Measurements from ENCODE around the gene CFAP74. TPM values are rescaled to one million over a fixed set of nuclear protein-coding genes. Genes with fewer than 3 reads are reported as not detected.
A peak's percentile ranks its signal among the peaks of the same experiment; 100 is the strongest.

CFAP74 gene
- total and polyA plus RNA-seq, 9 of the 15 experiments (the other 6 are each of a cell fraction or from before 2014, with no cell fraction given), result 0.03 to 0.15 (median 0.05) TPM; not detected in 6

GRCh38 chr1:2004856-2005255 lies 1.3 kb upstream of the CFAP74 start:
- H3K79me2 ChIP-seq (ENCODE audit: control insufficient read depth, insufficient read depth, low read length), result no peaks in the 10 kb centered on the region
- H4K20me1 ChIP-seq (replicated peaks; ENCODE audit: control insufficient read depth, insufficient read depth, low read length), result no peaks in the 10 kb centered on the region; the same call in 1 of the 2 replicates
- ATAC-seq (no peak), FAIRE-seq (no peak), DNase-seq (ENCODE audit: extremely low read depth in 1 of 4, low spot score in 3 of 4) (no peak)
- H2AFZ ChIP-seq (ENCODE audit: low read depth, low read length), result no peak overlapping the region
- 13% methylated on average over 21 of the region's 21 CpGs for WGBS (ENCODE audit: insufficient coverage, low coverage, missing lambda C conversion rate)
- H3K4me3 ChIP-seq, result no peak overlapping the region
- CTCF ChIA-PET (ENCODE audit: low intra/inter-chr PET ratio), result no interaction called here
- BruUV-seq (replicated peaks), result no TSS peak
- peaks cover 6 to 13% of the 10 kb centered on the region in 2 experiments for H3K4me1 ChIP-seq (replicated peaks in 1 of 2; ENCODE audit: control insufficient read depth in 2 of 2, insufficient read depth in 2 of 2, low read length in 2 of 2)
- H3K9me3 ChIP-seq (replicated peaks; ENCODE audit: control insufficient read depth, insufficient read depth, low read depth, low read length), result no peaks in the 10 kb centered on the region
- peaks cover 44 to 77% of the 10 kb centered on the region in 2 experiments for H3K27me3 ChIP-seq (ENCODE audit: control insufficient read depth in 2 of 2, insufficient read depth in 2 of 2, low read length in 2 of 2)
- in situ Hi-C loops (cut with MboI), result no loop called here
- H3K4me2 ChIP-seq (ENCODE audit: insufficient read depth, low read length), result no peak overlapping the region
- POLR2A ChIA-PET, result no interaction called here
- H3K27ac ChIP-seq (ENCODE audit: extremely low read depth, low read depth, low read length), result no peak overlapping the region
- no peaks in the 10 kb centered on the region for H3K9me1 ChIP-seq (ENCODE audit: control insufficient read depth, insufficient read depth, low read length)
- H3K9ac ChIP-seq (ENCODE audit: insufficient read depth in 1 of 2, low read depth in 2 of 2, low read length in 2 of 2), result 0 out of 4 replicates have a peak overlapping the region, but pooled peaks of 1 of the 2 experiments have one; percentile 10
- no peaks in the 10 kb centered on the region for H3K36me3 ChIP-seq (ENCODE audit: control insufficient read depth, insufficient read depth, low read length)
- intact Hi-C loops (cut with micrococcal nuclease), result no loop called here
- TF ChIP-seq NCOA6 (IDR thresholded peaks at IDR 0.05) (no peak), PCBP2 (IDR thresholded peaks at IDR 0.05; ENCODE audit: low read depth, low read length, poor library complexity, severe bottlenecking) (no peak), SMARCE1 (IDR thresholded peaks at IDR 0.05) (no peak)

- Histone ChIP-seq H3K27ac (ENCODE audit: extremely low read depth, low read depth, low read length) (no peak overlapping the region), H3K79me2 (ENCODE audit: control insufficient read depth, insufficient read depth, low read length) (no peaks in the 10 kb centered on the region), H3K9me3 (replicated peaks; ENCODE audit: control insufficient read depth, insufficient read depth, low read depth, low read length) (no peaks in the 10 kb centered on the region), H3K9me1 (ENCODE audit: control insufficient read depth, insufficient read depth, low read length) (no peaks in the 10 kb centered on the region), H4K20me1 (replicated peaks; ENCODE audit: control insufficient read depth, insufficient read depth, low read length) (no peaks in the 10 kb centered on the region), H3K9ac (ENCODE audit: insufficient read depth in 1 of 2, low read depth in 2 of 2, low read length in 2 of 2) (peak overlapping the region in 1 of 2 experiments; percentile 20; a peak in 1 of 4 replicates), H3K4me2 (ENCODE audit: insufficient read depth, low read length) (peak overlapping the region; percentile 32; the same call in 1 of the 2 replicates), H3K36me3 (ENCODE audit: control insufficient read depth, insufficient read depth, low read length) (no peaks in the 10 kb centered on the region), H3K4me3 (no peak overlapping the region), H3K4me1 (replicated peaks in 1 of 2; ENCODE audit: control insufficient read depth in 2 of 2, insufficient read depth in 2 of 2, low read length in 2 of 2) (peaks cover 6 to 11% of the 10 kb centered on the region in 2 experiments), H3K27me3 (ENCODE audit: control insufficient read depth in 2 of 2, insufficient read depth in 2 of 2, low read length in 2 of 2) (peaks cover 28 to 59% of the 10 kb centered on the region in 2 experiments), H2AFZ (ENCODE audit: low read depth, low read length) (peak overlapping the region; percentile 22)
- intact Hi-C loops (cut with micrococcal nuclease), result no loop called here
- FAIRE-seq (no peak), DNase-seq (ENCODE audit: extremely low read depth in 1 of 4, low spot score in 3 of 4) (no peak), ATAC-seq (peak; percentile 62)
- ChIA-PET POLR2A (interaction anchor here (0.7 to 1.1 kb wide), 2 partner anchors 36 to 222 kb away, joined by 3 read pairs; no protein-coding TSS in a partner anchor), CTCF (ENCODE audit: low intra/inter-chr PET ratio) (no interaction called here)
- WGBS (ENCODE audit: insufficient coverage, low coverage, missing lambda C conversion rate), result 32% methylated on average over 13 of the region's 13 CpGs
- BruUV-seq (replicated peaks), result no TSS peak
- in situ Hi-C loops (cut with MboI), result no loop called here
- no peak for TF ChIP-seq HDAC6 (IDR thresholded peaks at IDR 0.05; ENCODE audit: low read depth, low read length)
- TF ChIP-seq NR2C1 (IDR thresholded peaks at IDR 0.05), result no peak
- TF ChIP-seq NR2C1 (tag; IDR thresholded peaks at IDR 0.05), result peak; percentile 58
- peak; percentile 17; the same call in 1 of the 2 replicates for TF ChIP-seq E2F4 (CRISPR knock-in tag; IDR thresholded peaks at IDR 0.05; ENCODE audit: low read depth)
- TF ChIP-seq RBM22 (IDR thresholded peaks at IDR 0.05; ENCODE audit: low read depth, low read length, poor library complexity, severe bottlenecking), result no peak
- peak in 1 of 2 experiments; percentile 34; a peak in 1 of 4 replicates for TF ChIP-seq FOXK2 (conservative IDR thresholded peaks at IDR 0.05 in 1 of 2, IDR thresholded peaks at IDR 0.05 in 1 of 2; ENCODE audit: low read depth in 2 of 2)
These were observed 1.7 kb downstream of the CFAP74 start for GRCh38 chr1:2001773-2002411.
